GM23248 (cell line): ENCODE results near the gene EIF2S1. TPM values are rescaled to one million over a fixed set of nuclear protein-coding genes. Genes with fewer than 3 reads are reported as not detected.
A peak's percentile ranks its signal among the peaks of the same experiment; 100 is the strongest.

ENCODE experiments used
- DNase-seq: peaks from one replicate; pipeline ENCODE4 v3.0.0-alpha.2; 2015
- H2AFZ ChIP-seq: fragments of 200-600 bp; sonication (generic); 2 replicates; pipeline ENCODE4 v1.6.1; 2016; ENCODE audit warnings: antibody characterized with exemption
- H3F3A ChIP-seq: fragments of 200-600 bp; sonication (generic); 2 replicates; pipeline ENCODE4 v1.6.1; 2016; ENCODE audit warnings: mild to moderate bottlenecking, antibody characterized with exemption, mixed run types; ENCODE audit not compliant: insufficient read depth
- H3K27ac ChIP-seq: fragments of 200-600 bp; sonication (generic); 2 replicates; pipeline ENCODE4 v1.5.1; 2016; ENCODE audit warnings: mild to moderate bottlenecking
- H3K27me3 ChIP-seq: fragments of 200-600 bp; sonication (generic); replicated peaks from 2 replicates; pipeline ENCODE4 v1.6.1; 2016; ENCODE audit warnings: mild to moderate bottlenecking; ENCODE audit not compliant: insufficient read depth
- H3K36me3 ChIP-seq: fragments of 200-600 bp; sonication (generic); 2 replicates; pipeline ENCODE4 v1.6.1; 2016; ENCODE audit warnings: low read depth, mild to moderate bottlenecking
- H3K4me1 ChIP-seq: fragments of 200-600 bp; sonication (generic); 2 replicates; pipeline ENCODE4 v1.6.1; 2016; ENCODE audit warnings: mild to moderate bottlenecking; ENCODE audit not compliant: insufficient read depth
- H3K4me2 ChIP-seq: fragments of 200-600 bp; sonication (generic); one replicate; pipeline ENCODE4 v1.6.1; 2016; ENCODE audit warnings: mild to moderate bottlenecking; ENCODE audit not compliant: unreplicated experiment
- H3K4me3 ChIP-seq: fragments of 200-600 bp; sonication (generic); 2 replicates; pipeline ENCODE4 v1.5.1; 2016; ENCODE audit warnings: mild to moderate bottlenecking
- H3K79me2 ChIP-seq: fragments of 200-600 bp; sonication (generic); 2 replicates; pipeline ENCODE4 v1.6.1; 2016; ENCODE audit warnings: mild to moderate bottlenecking; ENCODE audit not compliant: insufficient read depth
- H3K9ac ChIP-seq: fragments of 200-600 bp; sonication (generic); 2 replicates; pipeline ENCODE4 v1.6.1; 2016; ENCODE audit warnings: mild to moderate bottlenecking
- H3K9me2 ChIP-seq: fragments of 200-600 bp; sonication (generic); 2 replicates; pipeline ENCODE4 v1.6.1; 2016; ENCODE audit warnings: mixed run types, mild to moderate bottlenecking, moderate library complexity; ENCODE audit not compliant: insufficient read depth
- H3K9me3 ChIP-seq: fragments of 200-600 bp; sonication (generic); one replicate; pipeline ENCODE4 v1.6.1; 2017; ENCODE audit warnings: low read depth
- H4K20me1 ChIP-seq: fragments of 200-600 bp; sonication (generic); 2 replicates; pipeline ENCODE4 v1.6.0; 2016; ENCODE audit not compliant: insufficient read depth
- EZH2 ChIP-seq: fragments of 200-600 bp; sonication (generic); IDR thresholded peaks from 2 replicates; pipeline ENCODE4 v1.6.1; 2018; ENCODE audit warnings: antibody characterized with exemption, mild to moderate bottlenecking; ENCODE audit not compliant: insufficient read depth, poor library complexity, severe bottlenecking
- EZH2phosphoT487 ChIP-seq: fragments of 200-600 bp; sonication (generic); IDR thresholded peaks from 2 replicates; pipeline ENCODE4 v1.6.1; 2018; ENCODE audit warnings: antibody characterized with exemption, moderate library complexity, mild to moderate bottlenecking, low read depth; ENCODE audit not compliant: insufficient read depth
- WGBS, 2 experiments: methylation state at CpG; one replicate each; pipeline ENCODE4 v1.1.6; 2015 to 2017; ENCODE audit warnings: low lambda C conversion rate in 2 of 2, low coverage in 1 of 2; ENCODE audit errors: missing lambda C conversion rate in 2 of 2; 5-methylcytosine and 5-hydroxymethylcytosine counted together
- in situ Hi-C: fragments of 300-500 bp; cut with MboI; formaldehyde crosslinking; loops from 2 replicates; pipeline ENCODE4 v1.15.0; 2020
- polyA plus RNA-seq: library from polyadenylated mRNA; unstranded; fragments of >200 nt; fragmentation: Nextera tagmentation; extraction: Ambion mirVana; gene quantifications from 2 replicates; pipeline ENCODE4 v1.2.1, GENCODE V29; 2016
- total RNA-seq: library from RNA; depleted of rRNA; stranded (reverse); fragments of >200 nt; shearing (Covaris generic); gene quantifications from 2 replicates; pipeline ENCODE4 v1.2.3, GENCODE V29; 2014

Gene EIF2S1
- total and polyA plus RNA-seq, 2 experiments from 2014 or later: 218 to 232 TPM

GRCh38 chr14:67409461-67409860 is 49.3 kb downstream of the EIF2S1 start:
- H2AFZ ChIP-seq: no peak overlapping the region
- H3K27ac ChIP-seq: no peak overlapping the region
- no peaks in the 10 kb centered on the region for H4K20me1 ChIP-seq
- DNase-seq: no peak
- peaks cover 9% of the 10 kb centered on the region for H3F3A ChIP-seq
- H3K36me3 ChIP-seq: no peaks in the 10 kb centered on the region
- H3K9me3 ChIP-seq: no peaks in the 10 kb centered on the region
- TF ChIP-seq EZH2: no peak
- TF ChIP-seq EZH2phosphoT487: no peak
- in situ Hi-C loops: no loop called here
- peaks cover 11% of the 10 kb centered on the region for H3K4me1 ChIP-seq
- no peaks in the 10 kb centered on the region for H3K9me2 ChIP-seq
- WGBS, 2 experiments: 69 to 78% methylated on average over 8 of the region's 8 CpGs
- H3K27me3 ChIP-seq: no peaks in the 10 kb centered on the region
- H3K4me2 ChIP-seq: no peak overlapping the region
- H3K9ac ChIP-seq: no peak overlapping the region
- H3K4me3 ChIP-seq: no peak overlapping the region
- no peaks in the 10 kb centered on the region for H3K79me2 ChIP-seq

GRCh38 chr14:67410313-67410712 is 50.2 kb downstream of the EIF2S1 start:
- in situ Hi-C loops: no loop called here
- no peak overlapping the region for H3K9ac ChIP-seq

GRCh38 chr14:67411370-67411769 is 51.2 kb downstream of the EIF2S1 start:
- no peaks in the 10 kb centered on the region for H3K9me3 ChIP-seq
- peak overlapping the region; percentile 63 for H3K9ac ChIP-seq
- H3K27me3 ChIP-seq: no peaks in the 10 kb centered on the region
- TF ChIP-seq EZH2 (no peak), EZH2phosphoT487 (no peak)
- peaks cover 16% of the 10 kb centered on the region for H3K4me1 ChIP-seq
- peak overlapping the region; percentile 90 for H3K4me2 ChIP-seq
- in situ Hi-C loops: no loop called here
- 40 to 44% methylated on average over 8 of the region's 8 CpGs for WGBS, 2 experiments
- no peaks in the 10 kb centered on the region for H3K36me3 ChIP-seq
- peak overlapping the region; percentile 71 for H3K4me3 ChIP-seq
- no peaks in the 10 kb centered on the region for H3K79me2 ChIP-seq
- DNase-seq: peak; percentile 31
- H2AFZ ChIP-seq: peak overlapping the region; percentile 88
- H3K27ac ChIP-seq: no peak overlapping the region
- H3F3A ChIP-seq: peaks cover 14% of the 10 kb centered on the region
- no peaks in the 10 kb centered on the region for H3K9me2 ChIP-seq
- H4K20me1 ChIP-seq: no peaks in the 10 kb centered on the region

More at GRCh38 chr14:67410313-67410712, 50.2 kb downstream of the EIF2S1 start:
- Histone ChIP-seq H3K79me2 (no peaks in the 10 kb centered on the region), H3F3A (peaks cover 14% of the 10 kb centered on the region), H3K9me2 (no peaks in the 10 kb centered on the region), H3K9me3 (no peaks in the 10 kb centered on the region), H3K27ac (no peak overlapping the region), H3K27me3 (no peaks in the 10 kb centered on the region), H3K4me2 (no peak overlapping the region), H3K4me3 (no peak overlapping the region), H2AFZ (no peak overlapping the region), H3K4me1 (peaks cover 16% of the 10 kb centered on the region), H4K20me1 (no peaks in the 10 kb centered on the region), H3K36me3 (no peaks in the 10 kb centered on the region)
- 92 to 94% methylated on average over 9 of the region's 9 CpGs for WGBS, 2 experiments
- TF ChIP-seq EZH2phosphoT487 (no peak), EZH2 (no peak)
- no peak for DNase-seq

GRCh38 chr14:67411820-67412421 is 51.8 kb downstream of the EIF2S1 start, which contains the start of gene PLEK2:
TSS of gene PLEK2 (minus strand) at chr14:67412165. CDS start at chr14:67412059, 106 bp downstream.
- no peak for TF ChIP-seq EZH2
- TF ChIP-seq EZH2phosphoT487: no peak
- in situ Hi-C loops: no loop called here
- peak; percentile 63 for DNase-seq
- Histone ChIP-seq H3K4me2 (peak within 1 kb of the TSS; percentile 90), H3K36me3 (no peaks in the 10 kb centered on the region), H3K27me3 (no peaks in the 10 kb centered on the region), H3K79me2 (no peaks in the 10 kb centered on the region), H3K9me2 (no peaks in the 10 kb centered on the region), H3K9ac (peak within 1 kb of the TSS; percentile 63), H3K27ac (no peak within 1 kb of the TSS), H3K4me3 (peak within 1 kb of the TSS; percentile 71), H3K4me1 (peaks cover 16% of the 10 kb centered on the region), H3K9me3 (no peaks in the 10 kb centered on the region), H2AFZ (peak within 1 kb of the TSS; percentile 88), H4K20me1 (no peaks in the 10 kb centered on the region), H3F3A (peaks cover 14% of the 10 kb centered on the region)
- 3% methylated on average over 45 to 58 of the region's 63 CpGs for WGBS, 2 experiments
